ENCODE measurements around the gene NAA40.

NAA40 gene

DNA sequence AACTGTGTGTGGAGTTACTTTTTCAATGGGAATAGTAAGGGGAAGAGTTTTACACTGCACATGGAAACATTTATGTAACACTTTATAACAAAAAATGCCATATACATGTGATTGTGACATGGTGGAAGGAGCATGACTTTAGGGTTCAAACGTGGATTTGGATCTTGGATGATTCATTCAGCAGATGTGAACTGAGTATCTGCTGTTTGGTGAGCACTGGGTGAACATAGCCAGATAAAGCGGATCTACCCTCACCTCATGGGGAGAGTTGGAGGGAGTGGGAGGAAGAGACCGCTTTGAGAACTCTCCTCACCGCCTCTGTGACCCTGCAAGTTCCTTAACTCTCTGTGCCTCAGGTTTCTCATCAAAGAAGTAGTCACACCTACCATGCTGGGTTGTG, 3.1 kb downstream of the NAA40 start:
- no peak overlapping the region for H3K27ac ChIP-seq
- TF ChIP-seq, protein P1, sequence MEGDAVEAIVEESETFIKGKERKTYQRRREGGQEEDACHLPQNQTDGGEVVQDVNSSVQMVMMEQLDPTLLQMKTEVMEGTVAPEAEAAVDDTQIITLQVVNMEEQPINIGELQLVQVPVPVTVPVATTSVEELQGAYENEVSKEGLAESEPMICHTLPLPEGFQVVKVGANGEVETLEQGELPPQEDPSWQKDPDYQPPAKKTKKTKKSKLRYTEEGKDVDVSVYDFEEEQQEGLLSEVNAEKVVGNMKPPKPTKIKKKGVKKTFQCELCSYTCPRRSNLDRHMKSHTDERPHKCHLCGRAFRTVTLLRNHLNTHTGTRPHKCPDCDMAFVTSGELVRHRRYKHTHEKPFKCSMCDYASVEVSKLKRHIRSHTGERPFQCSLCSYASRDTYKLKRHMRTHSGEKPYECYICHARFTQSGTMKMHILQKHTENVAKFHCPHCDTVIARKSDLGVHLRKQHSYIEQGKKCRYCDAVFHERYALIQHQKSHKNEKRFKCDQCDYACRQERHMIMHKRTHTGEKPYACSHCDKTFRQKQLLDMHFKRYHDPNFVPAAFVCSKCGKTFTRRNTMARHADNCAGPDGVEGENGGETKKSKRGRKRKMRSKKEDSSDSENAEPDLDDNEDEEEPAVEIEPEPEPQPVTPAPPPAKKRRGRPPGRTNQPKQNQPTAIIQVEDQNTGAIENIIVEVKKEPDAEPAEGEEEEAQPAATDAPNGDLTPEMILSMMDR (conservative IDR thresholded peaks at IDR 0.05), result no peak

GRCh38 chr11:63942803-63943202, 4.0 kb downstream of the NAA40 start:
- no peak overlapping the region; the same call in 1 of the 2 replicates for H3K27ac ChIP-seq
- TF ChIP-seq, protein P1 (conservative IDR thresholded peaks at IDR 0.05), result no peak

- TF ChIP-seq, protein P1 (conservative IDR thresholded peaks at IDR 0.05), result no peak
Observed at GRCh38 chr11:63944987-63945386, 6.2 kb downstream of the NAA40 start.

DNA sequence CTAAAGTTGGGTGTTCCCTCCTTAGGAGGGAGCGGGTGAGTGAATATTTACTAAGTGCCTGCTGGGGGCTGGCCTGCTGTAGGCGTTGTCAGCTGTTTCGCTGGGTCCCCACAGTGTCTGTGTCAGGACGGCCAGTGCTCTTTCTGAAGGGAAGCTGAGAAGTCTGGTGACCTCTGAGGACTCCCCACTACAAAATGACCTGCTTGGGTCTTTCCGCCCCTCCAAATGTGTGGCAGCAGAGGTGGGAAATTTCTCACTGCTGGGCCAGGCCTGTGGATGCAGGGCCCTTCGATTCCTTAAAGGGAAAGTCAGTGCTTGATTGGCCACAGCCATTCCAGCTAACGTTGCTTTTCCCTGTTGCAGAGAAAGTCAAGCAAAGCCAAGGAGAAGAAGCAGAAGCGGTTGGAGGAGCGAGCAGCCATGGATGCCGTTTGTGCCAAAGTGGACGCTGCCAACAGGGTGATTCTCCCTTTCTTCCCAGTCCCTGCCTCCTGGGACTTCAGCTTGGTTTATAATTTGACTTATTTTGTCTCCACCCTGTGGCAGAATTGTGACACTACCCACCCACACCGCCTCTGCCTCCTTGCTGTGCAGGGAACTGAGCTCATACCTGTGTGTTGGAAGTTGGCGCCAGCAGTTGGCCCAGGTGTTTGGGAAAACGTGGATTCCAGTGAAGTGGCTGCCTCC, 6.8 kb downstream of the NAA40 start:
- peak overlapping the region; percentile 64 for H3K27ac ChIP-seq
- TF ChIP-seq, protein P1 (conservative IDR thresholded peaks at IDR 0.05), result peak; percentile 100

More at GRCh38 chr11:63944987-63945386, 6.2 kb downstream of the NAA40 start:
- H3K27ac ChIP-seq, result peak overlapping the region; percentile 64

DNA sequence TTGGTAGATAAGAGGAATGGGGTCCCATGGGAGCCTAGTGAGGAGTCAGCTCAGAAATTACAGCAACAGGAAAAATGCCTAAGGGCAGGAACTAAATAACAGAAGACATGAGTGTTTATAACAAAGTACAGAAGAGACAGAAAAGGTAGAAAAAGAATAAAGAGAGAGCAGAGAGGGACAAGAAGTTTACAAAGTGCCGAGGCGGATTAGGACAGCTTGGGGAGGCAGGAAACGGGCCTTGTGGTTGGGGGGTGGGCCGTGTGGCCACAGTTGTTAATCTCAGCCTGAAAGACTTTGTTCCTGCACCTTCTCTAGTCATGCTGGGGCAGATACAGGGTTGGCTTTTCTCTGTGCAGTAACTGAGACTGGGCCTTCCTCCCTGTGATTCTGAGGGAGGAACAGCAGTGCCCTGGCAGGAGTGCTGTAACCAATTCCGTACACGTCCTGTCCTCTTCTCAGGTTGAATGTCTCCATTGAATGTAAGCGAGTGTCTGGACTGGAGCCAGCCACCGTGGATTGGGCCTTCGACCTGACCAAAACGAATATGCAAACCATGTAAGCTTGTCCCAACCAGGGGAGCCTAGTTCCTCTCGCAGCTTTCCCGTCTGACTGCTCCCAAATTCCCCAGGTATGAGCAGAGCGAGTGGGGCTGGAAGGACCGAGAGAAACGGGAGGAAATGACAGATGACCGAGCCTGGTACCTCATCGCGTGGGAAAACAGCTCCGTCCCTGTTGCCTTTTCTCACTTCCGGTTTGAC, 13.2 kb downstream of the NAA40 start:
- H3K27ac ChIP-seq, result no peak overlapping the region; the same call in 1 of the 2 replicates
- TF ChIP-seq, protein P1 (conservative IDR thresholded peaks at IDR 0.05), result no peak

DNA sequence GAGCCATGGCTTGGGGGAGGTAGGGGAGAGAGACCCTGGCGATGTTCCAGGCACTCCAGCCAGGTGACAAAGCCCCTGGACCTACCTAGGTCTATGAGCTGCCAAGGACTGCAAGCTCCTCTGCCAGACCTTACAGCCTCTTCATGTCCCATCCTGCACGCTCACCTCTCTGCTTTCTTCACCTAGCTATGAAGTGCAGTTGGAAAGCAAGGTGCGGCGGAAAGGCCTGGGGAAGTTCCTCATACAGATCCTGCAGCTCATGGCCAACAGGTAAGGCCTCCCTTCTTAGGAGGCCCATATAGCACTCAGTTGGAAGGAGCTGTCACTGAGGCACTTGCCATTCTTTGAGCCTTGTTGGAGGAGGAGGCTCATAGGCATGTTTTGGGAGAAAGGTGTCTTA, 13.8 kb downstream of the NAA40 start:
- TF ChIP-seq, protein P1 (conservative IDR thresholded peaks at IDR 0.05), result no peak
- H3K27ac ChIP-seq, result no peak overlapping the region

DNA sequence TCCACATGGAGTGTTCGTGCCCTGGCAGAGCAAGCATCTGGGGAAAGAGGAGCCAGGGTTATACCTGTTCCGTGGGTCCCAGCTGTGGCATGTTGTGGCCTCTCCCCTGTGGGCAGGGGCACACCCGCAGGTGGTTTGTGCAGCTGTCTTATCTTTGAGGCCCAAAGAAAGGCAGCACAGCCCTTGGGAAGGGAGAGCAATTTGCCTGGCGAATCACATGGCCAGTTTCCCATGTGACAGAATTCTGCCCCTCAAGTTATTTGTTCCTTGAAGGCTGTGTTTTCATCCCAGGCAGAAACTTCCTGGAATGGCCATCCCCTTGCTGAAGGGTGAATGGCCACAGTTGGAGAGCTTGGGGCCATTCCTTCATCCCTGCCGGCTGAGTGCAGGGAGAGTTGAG, 19.2 kb downstream of the NAA40 start:
- TF ChIP-seq, protein P1 (conservative IDR thresholded peaks at IDR 0.05), result no peak
- no peak overlapping the region for H3K27ac ChIP-seq
